ENCODE results near the gene OR56A3. TPM values are rescaled to one million over a fixed set of nuclear protein-coding genes. Genes with fewer than 3 reads are reported as not detected.
"Not testable (repeated sequence)": the region's sequence is repeated elsewhere in the genome, so short reads cannot be mapped to it uniquely, and the experiment has no call there.

OR56A3 gene
- not detected for polyA plus RNA-seq (2013, experiment 1 of 2; ENCODE audit: insufficient read length)
- polyA plus RNA-seq (2013, experiment 2 of 2; ENCODE audit: insufficient read length), result not detected

- no peak for DNase-seq
Observed at GRCh38 chr11:5941951-5942350, at the start of gene OR56A3. Gene OR56A3 (plus strand): TSS chr11:5942251. CDS start chr11:5947347, 5,096 bp downstream.

GRCh38 chr11:5892908-5893307 lies 49.1 kb upstream of the OR56A3 start, which contains the start of gene OR52E5:
Gene OR52E5 (plus strand): TSS chr11:5893208. CDS start chr11:5900777, 7,569 bp downstream.
- DNase-seq, result no peak

- no peak for DNase-seq
Observed at GRCh38 chr11:5899534-5899933, 42.5 kb upstream of the OR56A3 start.

GRCh38 chr11:5910540-5910939 lies 31.5 kb upstream of the OR56A3 start:
- no peak for DNase-seq

- DNase-seq, result no peak
Observed at GRCh38 chr11:5922749-5923426, 19.2 kb upstream of the OR56A3 start.

GRCh38 chr11:5923427-5923776 lies 18.6 kb upstream of the OR56A3 start:
- DNase-seq, result no peak

- DNase-seq, result no peak
Observed at GRCh38 chr11:5923794-5924193, 18.3 kb upstream of the OR56A3 start.

GRCh38 chr11:5928271-5928670 lies 13.8 kb upstream of the OR56A3 start:
- DNase-seq, result no peak

- no peak for DNase-seq
Observed at GRCh38 chr11:5928811-5929210, 13.2 kb upstream of the OR56A3 start.

GRCh38 chr11:5929571-5930368 lies 12.3 kb upstream of the OR56A3 start:
- DNase-seq, result no peak

GRCh38 chr11:5930614-5931013 lies 11.4 kb upstream of the OR56A3 start:
- DNase-seq, result no peak

- no peak for DNase-seq
Observed at GRCh38 chr11:5931061-5931460, 11.0 kb upstream of the OR56A3 start.

GRCh38 chr11:5932671-5933070 lies 9.4 kb upstream of the OR56A3 start:
- no peak for DNase-seq

GRCh38 chr11:5933116-5933515 lies 8.9 kb upstream of the OR56A3 start:
- no peak for DNase-seq

GRCh38 chr11:5937868-5938602 lies 4.0 kb upstream of the OR56A3 start:
- DNase-seq, result no peak

- no peak for DNase-seq
Observed at GRCh38 chr11:5938603-5938965, 3.5 kb upstream of the OR56A3 start.

GRCh38 chr11:5940748-5941147 lies 1.3 kb upstream of the OR56A3 start:
- DNase-seq, result no peak

GRCh38 chr11:5955586-5955985 lies 13.5 kb downstream of the OR56A3 start:
- no peak for DNase-seq

- DNase-seq, result not testable (repeated sequence)
Observed at GRCh38 chr11:5960704-5961320, 18.8 kb downstream of the OR56A3 start.

GRCh38 chr11:5966958-5967357 lies 24.9 kb downstream of the OR56A3 start:
- DNase-seq, result no peak

- no peak for DNase-seq
Observed at GRCh38 chr11:5967708-5968107, 25.7 kb downstream of the OR56A3 start.

GRCh38 chr11:5968394-5968793 lies 26.3 kb downstream of the OR56A3 start, which contains the start of gene OR56A5:
Gene OR56A5 (minus strand): TSS chr11:5968494. CDS start chr11:5968494, 0 bp downstream.
- DNase-seq, result no peak

- no peak for DNase-seq
Observed at GRCh38 chr11:5973530-5973929, 31.5 kb downstream of the OR56A3 start.

Data from fibroblast of skin of abdomen (primary cell).